Posterior cingulate gyrus (tissue), 11 donors: ENCODE data around the gene GFI1B.
"Not testable (repeated sequence)": the region's sequence is repeated elsewhere in the genome, so short reads cannot be mapped to it uniquely, and the experiment has no call there.

Experiments used
- DNase-seq, 10 donors: peaks; one replicate each; pipeline versions ENCODE4 v3.0.0 to v3.0.0-alpha.2; 2020 to 2021; ENCODE audit warnings: mixed read lengths in 3 of 10
- intact Hi-C: fragments of 100-400 bp; cut with DNase I; formaldehyde crosslinking; loops from one replicate; pipeline ENCODE4 v1.15.1; 2023

GFI1B gene

DNA sequence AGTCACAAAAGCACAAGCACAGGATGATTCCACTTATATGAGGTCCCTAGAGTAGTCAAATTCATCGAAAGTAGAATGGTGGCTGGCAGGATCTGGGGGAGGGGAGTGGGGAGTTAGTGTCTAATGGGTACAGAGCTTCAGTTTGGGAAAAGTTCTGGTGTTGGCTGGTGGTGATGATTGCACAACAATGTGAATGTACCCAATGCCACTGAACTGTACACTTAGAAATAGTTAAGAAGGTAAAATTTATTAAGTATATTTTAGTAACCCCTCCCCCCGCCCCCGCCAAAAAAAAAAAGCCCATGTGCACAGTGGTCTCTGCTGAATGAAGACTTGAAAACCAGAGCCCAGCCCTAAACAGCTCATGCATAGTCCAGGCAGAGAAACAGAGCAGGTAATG lies 27.5 kb downstream of the GFI1B start:
- peak in 1 of 10 donors; percentile 5 for DNase-seq
- intact Hi-C loops = no loop called here

DNA sequence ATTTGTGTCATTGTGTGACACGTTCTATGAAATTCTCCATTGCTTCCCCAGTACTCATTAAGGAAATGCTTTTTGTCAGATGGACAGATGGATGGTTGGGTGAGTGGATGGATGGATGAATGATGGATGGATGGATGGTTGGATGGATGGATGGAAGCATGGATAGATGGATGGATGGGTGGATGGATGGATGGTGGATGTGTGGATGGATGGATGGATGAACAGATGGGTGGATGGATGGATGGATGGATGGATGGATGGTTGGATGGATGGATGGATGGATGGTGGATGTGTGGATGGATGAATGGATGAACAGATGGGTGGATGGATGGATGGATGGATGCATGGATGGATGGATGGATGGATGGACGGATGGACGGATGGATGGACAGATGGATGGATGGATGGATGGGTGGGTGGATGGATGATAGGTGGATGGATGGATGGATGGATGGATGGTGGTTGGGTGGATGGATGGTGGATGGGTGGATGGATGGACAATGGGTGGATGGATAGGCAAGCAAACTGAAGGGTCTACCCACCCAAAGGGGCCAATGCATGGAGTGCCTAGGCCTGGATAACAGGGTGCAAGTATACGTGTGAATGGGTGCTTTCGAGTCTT lies 28.3 kb downstream of the GFI1B start:
- peak in 1 of 10 donors; percentile 17 for DNase-seq

DNA sequence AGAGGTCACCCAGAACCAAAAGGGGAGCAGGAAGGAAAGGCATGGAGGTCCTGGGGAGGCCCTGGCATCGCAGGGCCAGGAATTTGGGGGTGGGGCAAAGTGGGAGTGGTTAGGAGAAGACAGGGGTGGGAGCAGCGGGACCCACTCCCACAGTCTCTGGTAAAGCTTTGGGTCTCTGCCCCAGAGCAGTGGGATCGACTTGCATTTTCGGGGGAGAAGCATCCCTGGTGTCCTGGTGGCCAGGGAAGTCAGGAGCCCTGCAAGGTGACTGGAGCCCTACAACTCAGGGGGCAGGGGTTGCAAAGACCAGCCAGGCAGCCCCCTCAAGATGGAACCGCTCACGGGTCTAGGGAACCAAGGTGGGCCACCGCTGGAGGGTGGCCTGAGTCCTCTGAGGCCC lies 29.9 kb downstream of the GFI1B start:
- intact Hi-C loops = no loop called here
- peak in 2 of 10 donors; percentile 3 to 29 for DNase-seq

More for the DNA sequence above, 28.3 kb downstream of the GFI1B start:
- intact Hi-C loops = no loop called here

- DNase-seq = no peak
- intact Hi-C loops = no loop called here
These were observed 30.3 kb downstream of the GFI1B start for GRCh38 chr9:133008824-133009223.

DNA sequence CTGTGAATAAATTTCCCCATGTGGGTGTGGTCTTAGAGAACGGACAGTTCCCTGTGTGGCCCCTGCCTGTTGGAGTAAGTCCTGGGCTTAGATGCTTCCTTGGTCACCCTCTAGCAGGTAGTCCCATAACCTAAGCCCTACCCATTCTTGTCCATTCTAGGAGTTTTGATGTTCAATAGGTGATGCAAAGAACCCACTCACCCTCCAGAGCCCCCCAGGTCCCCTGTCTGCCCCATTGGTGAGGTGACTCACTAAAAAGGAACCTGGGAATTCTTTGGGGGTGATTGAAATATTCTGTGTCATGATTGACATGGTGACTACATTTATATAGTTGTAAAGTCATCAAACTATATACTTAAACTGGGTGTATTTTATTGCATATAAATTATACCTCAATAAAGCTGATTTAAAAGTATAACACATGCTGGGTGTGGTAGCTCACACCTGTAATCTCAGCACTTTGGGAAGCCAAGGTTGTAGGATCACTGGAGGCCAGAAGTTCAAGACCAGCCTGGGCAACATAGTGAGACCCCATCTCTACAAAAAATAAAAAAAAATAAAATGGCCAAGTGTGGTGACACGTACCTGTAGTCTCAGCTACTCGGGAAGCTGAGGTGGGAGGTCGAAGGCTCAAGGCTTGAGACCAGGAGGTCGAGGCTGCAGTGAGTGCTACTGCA lies 31.6 kb downstream of the GFI1B start:
- intact Hi-C loops = no loop called here
- DNase-seq = peak in 1 of 10 donors; percentile 25

DNA sequence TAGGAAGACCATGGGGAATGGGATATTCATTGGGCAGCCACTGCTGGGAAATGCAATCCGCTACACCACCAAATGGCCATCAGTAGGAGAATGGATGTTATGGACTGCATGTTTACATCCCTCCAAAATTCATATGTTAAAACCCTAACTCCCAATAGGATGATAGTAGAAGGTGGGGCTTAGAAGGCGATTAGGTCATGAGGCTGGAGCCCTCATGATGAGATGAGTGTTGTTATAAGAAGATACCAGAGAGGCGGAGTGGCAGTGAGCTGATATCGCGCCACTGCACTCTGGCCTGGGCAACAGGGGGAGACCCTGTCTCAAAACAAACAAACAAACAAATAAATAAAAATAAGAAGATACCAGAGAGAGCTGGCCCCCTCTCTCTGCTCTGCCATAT lies 36.2 kb downstream of the GFI1B start:
- intact Hi-C loops = no loop called here
- peak in 1 of 10 donors; percentile 5 for DNase-seq

- intact Hi-C loops = no loop called here
- peak in 1 of 10 donors; percentile 77 for DNase-seq
These were observed 44.8 kb downstream of the GFI1B start for GRCh38 chr9:133023117-133023890.

- intact Hi-C loops = no loop called here
These were observed 47.9 kb downstream of the GFI1B start for GRCh38 chr9:133026426-133026825.

GRCh38 chr9:133027134-133027533 lies 48.6 kb downstream of the GFI1B start:
- DNase-seq = peak in 1 of 10 donors; percentile 9
- intact Hi-C loops = no loop called here

More at GRCh38 chr9:133026426-133026825, 47.9 kb downstream of the GFI1B start:
- DNase-seq = no peak

DNA sequence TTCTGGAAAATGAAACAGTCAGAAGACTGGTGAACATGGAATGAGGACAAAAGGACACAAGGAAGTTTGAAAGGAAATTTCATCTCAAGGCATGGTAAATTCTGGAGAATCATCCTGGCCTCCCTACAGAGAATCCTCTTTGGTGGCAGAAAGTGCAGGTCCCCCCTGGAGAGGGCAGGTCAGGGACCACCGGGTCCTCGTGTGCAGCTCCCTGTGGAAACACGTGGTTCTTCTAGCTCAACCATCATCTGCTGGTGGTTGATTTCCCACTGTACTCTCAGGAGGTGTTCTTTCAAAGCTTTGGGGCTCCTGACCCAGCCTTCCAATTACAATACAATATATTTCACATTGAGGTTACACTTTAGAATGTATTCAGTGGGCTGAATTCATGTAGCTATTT lies 49.7 kb downstream of the GFI1B start:
- DNase-seq = peak in 1 of 10 donors; percentile 2
- intact Hi-C loops = no loop called here

- intact Hi-C loops = loop anchor here (5.0 kb wide), 2 partner anchors 117 to 307 kb away; partner anchors contain the start of gene SURF6
- DNase-seq = peak in 1 of 10 donors; percentile 72
These were observed 51.5 kb downstream of the GFI1B start for GRCh38 chr9:133029994-133030316.

- DNase-seq = peak; percentile 89 to 99 (median 93)
- intact Hi-C loops = loop anchor here (5.0 kb wide), 2 partner anchors 117 to 307 kb away; partner anchors contain the start of gene SURF6
These were observed 52.0 kb downstream of the GFI1B start, which contains the start of gene GTF3C5 for GRCh38 chr9:133030317-133031129. GTF3C5 (plus strand) TSS chr9:133030997; CDS start chr9:133031012, 15 bp downstream.

- intact Hi-C loops = loop anchor here (5.0 kb wide), 2 partner anchors 116 to 306 kb away; partner anchors contain the start of gene SURF6
- DNase-seq = no peak
These were observed 52.6 kb downstream of the GFI1B start for GRCh38 chr9:133031130-133031422.

DNA sequence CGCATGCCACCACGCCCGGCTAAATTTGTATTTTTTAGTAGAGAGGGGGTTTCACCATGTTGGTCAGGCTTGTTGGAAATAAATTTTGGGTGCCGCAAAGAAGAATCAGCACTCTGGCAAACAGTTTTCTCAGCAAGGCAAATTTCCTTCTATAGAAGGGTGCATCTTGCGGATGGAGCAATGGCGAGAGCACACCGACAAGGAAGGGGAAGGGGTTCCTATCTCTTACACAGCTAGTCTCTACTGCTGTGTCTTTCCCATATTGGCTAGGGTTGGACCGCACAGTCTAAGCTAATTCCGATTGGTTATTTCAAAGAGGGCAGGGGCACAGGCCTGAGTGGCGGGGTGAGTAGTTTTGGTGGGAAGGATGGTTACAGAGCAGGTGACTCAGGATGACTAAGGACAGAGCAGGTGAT lies 53.0 kb downstream of the GFI1B start:
- intact Hi-C loops = loop anchor here (5.0 kb wide), 2 partner anchors 116 to 306 kb away; partner anchors contain the start of gene SURF6
- DNase-seq = peak in 1 of 10 donors; percentile 8

DNA sequence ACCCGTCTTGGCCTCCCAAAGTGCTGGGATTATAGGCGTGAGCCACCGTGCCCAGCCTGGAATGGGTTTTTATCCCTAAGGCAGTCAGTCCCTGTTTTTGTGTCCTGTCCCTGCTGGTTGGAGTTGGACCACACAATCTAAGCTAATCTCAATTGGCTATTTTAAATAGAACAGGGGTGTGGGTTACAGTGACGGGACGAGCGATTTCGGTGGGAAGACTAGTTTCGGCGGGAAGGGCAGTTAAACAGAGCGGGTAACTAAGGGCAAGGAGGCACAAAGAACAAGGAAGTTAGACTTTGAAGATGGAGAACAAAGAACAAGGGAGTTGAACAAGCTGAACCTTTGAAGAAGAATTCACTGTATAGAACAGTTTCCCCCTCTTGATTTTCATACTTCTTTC lies 53.7 kb downstream of the GFI1B start:
- DNase-seq = peak in 1 of 10 donors; percentile 19
- intact Hi-C loops = loop anchor here (5.0 kb wide), 2 partner anchors 115 to 305 kb away; partner anchors contain the start of gene SURF6

DNA sequence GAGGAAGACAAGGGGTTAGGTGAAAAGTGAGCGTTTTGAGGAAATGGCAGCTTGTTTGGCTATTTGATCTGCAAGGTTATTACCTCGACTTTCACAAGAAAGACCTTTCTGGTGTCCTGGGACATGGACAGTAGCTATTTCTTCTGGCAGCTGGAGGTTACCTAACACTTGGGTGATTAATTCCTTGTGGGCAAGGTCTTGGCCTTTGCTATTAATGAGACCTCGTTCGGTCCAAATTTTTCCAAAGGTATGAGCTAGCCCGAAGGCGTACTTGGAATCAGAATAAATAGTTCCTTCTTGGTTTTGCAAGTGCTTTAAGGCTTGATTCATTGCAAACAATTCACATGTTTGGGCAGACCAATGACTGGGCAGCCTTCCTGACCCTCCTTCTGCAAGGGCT lies 57.2 kb downstream of the GFI1B start:
- intact Hi-C loops = no loop called here
- no peak for DNase-seq

- intact Hi-C loops = no loop called here
These were observed 59.5 kb downstream of the GFI1B start for GRCh38 chr9:133037775-133038515.

GRCh38 chr9:133040892-133041479 lies 62.5 kb downstream of the GFI1B start:
- intact Hi-C loops = not testable (repeated sequence)
- DNase-seq = peak; percentile 49 to 96 (median 80)

More at GRCh38 chr9:133037775-133038515, 59.5 kb downstream of the GFI1B start:
- peak in 1 of 10 donors; percentile 42 for DNase-seq
